Measurements from ENCODE around the gene TBC1D22A. TPM values are rescaled to one million over a fixed set of nuclear protein-coding genes. Genes with fewer than 3 reads are reported as not detected.

The TBC1D22A gene
- total RNA-seq, 6 experiments from 2014 or later, result 20.4 to 24.1 (median 22.2) TPM

DNA sequence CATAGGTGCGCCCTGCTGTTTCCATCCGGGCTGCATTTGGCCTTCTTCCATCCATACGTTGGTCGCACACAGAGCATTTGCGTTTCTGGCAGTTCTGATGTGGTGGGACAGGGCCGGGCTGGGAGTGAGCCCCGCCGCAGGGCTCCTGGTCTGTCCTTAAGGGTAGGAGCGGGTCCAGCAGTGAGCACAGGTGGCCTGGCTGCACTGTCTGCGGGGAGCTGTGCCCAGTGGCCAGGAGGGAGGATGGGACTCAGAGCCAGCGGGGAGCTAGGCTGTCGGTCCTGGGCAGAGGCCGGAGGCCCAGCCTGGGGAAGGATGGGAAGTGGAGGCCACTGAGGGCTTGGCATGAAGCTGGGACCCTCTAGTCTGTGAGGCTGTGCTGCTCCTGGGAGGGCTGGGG lies 385.1 kb downstream of the TBC1D22A start:
- DNase-seq, result no peak
- H3K4me3 Mint-ChIP-seq, result no peak overlapping the region

DNA sequence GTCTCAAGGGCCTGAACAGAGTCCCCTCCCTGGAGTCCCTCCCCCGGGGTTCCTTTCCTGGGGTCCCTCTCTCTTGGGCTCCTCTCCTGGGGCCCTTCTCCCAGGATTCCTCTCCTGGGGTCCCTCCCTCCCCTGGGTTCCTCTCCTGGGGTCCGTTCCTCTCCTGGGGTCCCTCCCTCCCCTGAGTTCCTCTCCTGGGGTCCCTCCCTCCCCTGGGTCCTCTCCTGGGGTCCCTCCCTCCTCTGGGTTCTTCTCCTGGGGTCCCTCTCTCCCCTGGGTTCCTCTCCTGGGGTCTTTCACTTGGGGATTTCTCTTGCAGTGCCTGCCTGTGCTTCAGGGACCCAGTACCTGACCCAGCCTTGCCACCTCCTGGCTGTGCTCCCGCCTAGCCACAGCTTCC lies 386.1 kb downstream of the TBC1D22A start:
- H3K27ac Mint-ChIP-seq, result no peak overlapping the region
- DNase-seq, result no peak
- peaks cover 6% of the 10 kb centered on the region; the same call in 1 of the 2 replicates for H3K9me3 Mint-ChIP-seq
- peaks cover 9% of the 10 kb centered on the region for H3K4me1 Mint-ChIP-seq (ENCODE audit: low read depth)
- peaks cover 6% of the 10 kb centered on the region; the same call in 1 of the 2 replicates for H3K36me3 Mint-ChIP-seq (ENCODE audit: low read depth)
- no peaks in the 10 kb centered on the region; the same call in none of the 2 replicates for H3K27me3 Mint-ChIP-seq (ENCODE audit: insufficient read depth)
- H3K4me3 Mint-ChIP-seq, result no peak overlapping the region
- TF ChIP-seq, protein P1, sequence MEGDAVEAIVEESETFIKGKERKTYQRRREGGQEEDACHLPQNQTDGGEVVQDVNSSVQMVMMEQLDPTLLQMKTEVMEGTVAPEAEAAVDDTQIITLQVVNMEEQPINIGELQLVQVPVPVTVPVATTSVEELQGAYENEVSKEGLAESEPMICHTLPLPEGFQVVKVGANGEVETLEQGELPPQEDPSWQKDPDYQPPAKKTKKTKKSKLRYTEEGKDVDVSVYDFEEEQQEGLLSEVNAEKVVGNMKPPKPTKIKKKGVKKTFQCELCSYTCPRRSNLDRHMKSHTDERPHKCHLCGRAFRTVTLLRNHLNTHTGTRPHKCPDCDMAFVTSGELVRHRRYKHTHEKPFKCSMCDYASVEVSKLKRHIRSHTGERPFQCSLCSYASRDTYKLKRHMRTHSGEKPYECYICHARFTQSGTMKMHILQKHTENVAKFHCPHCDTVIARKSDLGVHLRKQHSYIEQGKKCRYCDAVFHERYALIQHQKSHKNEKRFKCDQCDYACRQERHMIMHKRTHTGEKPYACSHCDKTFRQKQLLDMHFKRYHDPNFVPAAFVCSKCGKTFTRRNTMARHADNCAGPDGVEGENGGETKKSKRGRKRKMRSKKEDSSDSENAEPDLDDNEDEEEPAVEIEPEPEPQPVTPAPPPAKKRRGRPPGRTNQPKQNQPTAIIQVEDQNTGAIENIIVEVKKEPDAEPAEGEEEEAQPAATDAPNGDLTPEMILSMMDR (IDR thresholded peaks at IDR 0.05), result no peak

More for the DNA sequence above, 385.1 kb downstream of the TBC1D22A start:
- H3K27ac Mint-ChIP-seq, result no peak overlapping the region
- H3K4me1 Mint-ChIP-seq (ENCODE audit: low read depth), result peaks cover 9% of the 10 kb centered on the region
- peaks cover 1% of the 10 kb centered on the region; the same call in 1 of the 2 replicates for H3K36me3 Mint-ChIP-seq (ENCODE audit: low read depth)
- TF ChIP-seq, protein P1 (IDR thresholded peaks at IDR 0.05), result no peak
- H3K27me3 Mint-ChIP-seq (ENCODE audit: insufficient read depth), result no peaks in the 10 kb centered on the region; the same call in none of the 2 replicates
- peaks cover 1% of the 10 kb centered on the region; the same call in 1 of the 2 replicates for H3K9me3 Mint-ChIP-seq

DNA sequence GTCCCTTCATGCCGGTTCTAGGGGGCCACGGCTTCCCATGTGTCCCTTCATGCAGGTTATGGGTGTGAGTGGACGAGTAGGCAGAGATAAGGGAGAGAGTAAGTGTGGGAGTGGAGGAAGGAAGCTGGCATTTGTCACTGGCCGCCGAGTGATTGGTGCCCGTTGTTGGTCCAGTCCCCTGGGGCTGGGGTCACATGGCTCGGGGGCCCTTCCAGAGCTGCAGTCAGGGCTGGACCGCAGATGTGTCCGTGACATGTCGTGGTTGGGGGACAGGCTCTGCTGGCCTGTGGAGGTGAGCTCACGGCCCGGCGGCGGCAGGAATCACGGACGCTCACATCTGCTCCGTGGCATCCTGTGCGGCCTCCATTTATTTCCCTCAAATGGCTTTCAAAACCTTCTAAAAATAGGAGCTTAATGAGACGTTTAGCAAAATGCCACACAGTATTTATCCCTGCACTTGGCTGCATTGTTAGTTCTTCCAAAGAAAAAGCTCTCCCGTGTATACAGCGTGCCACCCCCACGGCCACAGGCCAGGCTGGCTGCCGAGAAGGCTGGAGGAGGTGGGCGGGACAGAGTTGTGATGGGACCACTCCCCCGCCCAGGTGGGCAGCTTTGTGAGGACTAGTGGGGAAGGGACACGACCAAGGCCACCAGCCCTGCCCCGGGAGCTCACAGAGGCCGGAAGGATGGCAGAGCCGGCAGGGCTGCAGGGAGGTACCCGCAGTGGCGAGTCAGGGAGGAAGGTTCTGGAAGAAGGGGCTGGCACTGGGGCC lies 386.7 kb downstream of the TBC1D22A start:
- Mint-ChIP-seq H3K27me3 (ENCODE audit: insufficient read depth) (no peaks in the 10 kb centered on the region; the same call in none of the 2 replicates), H3K4me3 (no peak overlapping the region), H3K27ac (no peak overlapping the region), H3K4me1 (ENCODE audit: low read depth) (peaks cover 9% of the 10 kb centered on the region), H3K9me3 (peaks cover 6% of the 10 kb centered on the region; the same call in 1 of the 2 replicates), H3K36me3 (ENCODE audit: low read depth) (peaks cover 6% of the 10 kb centered on the region; the same call in 1 of the 2 replicates)
- DNase-seq, result no peak
- TF ChIP-seq, protein P1 (IDR thresholded peaks at IDR 0.05), result no peak

DNA sequence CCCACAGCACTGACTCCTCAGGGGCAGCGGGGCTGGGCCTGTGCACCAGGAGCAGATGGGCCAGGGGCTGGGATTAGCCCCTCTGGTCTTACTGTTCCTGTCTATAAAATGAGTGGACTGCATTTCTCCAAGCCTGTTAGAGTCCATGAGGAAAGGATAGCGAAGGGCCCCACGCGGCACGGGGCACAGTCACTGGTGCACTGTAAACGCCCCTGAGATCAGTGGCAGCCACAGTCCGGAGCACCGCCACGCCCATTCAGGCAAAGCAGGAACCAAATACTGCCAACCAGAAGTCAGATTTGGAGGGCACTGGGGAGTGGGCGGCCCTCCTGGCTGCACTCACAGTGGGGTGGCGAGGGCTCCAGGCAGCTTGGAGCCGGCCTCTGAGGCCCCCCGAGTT lies 387.5 kb downstream of the TBC1D22A start:
- no peak overlapping the region for H3K4me3 Mint-ChIP-seq
- H3K27me3 Mint-ChIP-seq (ENCODE audit: insufficient read depth), result peaks cover 4% of the 10 kb centered on the region
- peaks cover 6% of the 10 kb centered on the region; the same call in 1 of the 2 replicates for H3K9me3 Mint-ChIP-seq
- DNase-seq, result no peak
- peaks cover 6% of the 10 kb centered on the region; the same call in 1 of the 2 replicates for H3K36me3 Mint-ChIP-seq (ENCODE audit: low read depth)
- peaks cover 9% of the 10 kb centered on the region for H3K4me1 Mint-ChIP-seq (ENCODE audit: low read depth)
- TF ChIP-seq, protein P1 (IDR thresholded peaks at IDR 0.05), result no peak
- no peak overlapping the region for H3K27ac Mint-ChIP-seq

DNA sequence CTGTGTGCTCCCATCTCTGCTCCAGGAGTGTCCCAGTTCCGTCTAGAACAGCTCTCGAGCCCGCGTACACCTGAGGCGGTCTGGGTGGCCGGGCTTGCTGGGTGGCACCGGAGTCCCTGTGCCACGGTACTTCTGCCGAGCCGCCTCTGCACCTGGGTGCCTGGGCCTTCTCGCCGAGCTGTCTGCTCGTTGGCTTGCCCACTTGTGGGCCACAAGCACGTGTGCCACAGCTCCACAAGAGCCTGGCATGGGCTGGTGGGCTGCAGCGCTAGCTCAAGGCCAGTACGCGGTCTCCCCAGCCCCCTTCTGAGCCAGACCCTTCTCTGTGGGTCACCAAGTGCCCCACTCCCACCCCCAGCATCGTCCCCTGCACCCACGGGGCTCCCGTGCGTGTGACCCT lies 388.0 kb downstream of the TBC1D22A start:
- Mint-ChIP-seq H3K9me3 (peaks cover 6% of the 10 kb centered on the region; the same call in 1 of the 2 replicates), H3K27me3 (ENCODE audit: insufficient read depth) (peaks cover 4% of the 10 kb centered on the region), H3K27ac (no peak overlapping the region), H3K4me1 (ENCODE audit: low read depth) (peaks cover 9% of the 10 kb centered on the region), H3K4me3 (no peak overlapping the region), H3K36me3 (ENCODE audit: low read depth) (peaks cover 6% of the 10 kb centered on the region; the same call in 1 of the 2 replicates)
- TF ChIP-seq, protein P1 (IDR thresholded peaks at IDR 0.05), result no peak
- no peak for DNase-seq

Data from HFFc6 (cell line).